DMS114 treated with DMSO at 0.1 percent for 48 hours (cell line): ENCODE results near the gene PPP1R13B.

ENCODE experiments used
- DNase-seq: peaks from one replicate; lab custom pipeline; 2025; ENCODE audit not compliant: unreplicated experiment; lab: John Stamatoyannopoulos, UW

The PPP1R13B gene

DNA sequence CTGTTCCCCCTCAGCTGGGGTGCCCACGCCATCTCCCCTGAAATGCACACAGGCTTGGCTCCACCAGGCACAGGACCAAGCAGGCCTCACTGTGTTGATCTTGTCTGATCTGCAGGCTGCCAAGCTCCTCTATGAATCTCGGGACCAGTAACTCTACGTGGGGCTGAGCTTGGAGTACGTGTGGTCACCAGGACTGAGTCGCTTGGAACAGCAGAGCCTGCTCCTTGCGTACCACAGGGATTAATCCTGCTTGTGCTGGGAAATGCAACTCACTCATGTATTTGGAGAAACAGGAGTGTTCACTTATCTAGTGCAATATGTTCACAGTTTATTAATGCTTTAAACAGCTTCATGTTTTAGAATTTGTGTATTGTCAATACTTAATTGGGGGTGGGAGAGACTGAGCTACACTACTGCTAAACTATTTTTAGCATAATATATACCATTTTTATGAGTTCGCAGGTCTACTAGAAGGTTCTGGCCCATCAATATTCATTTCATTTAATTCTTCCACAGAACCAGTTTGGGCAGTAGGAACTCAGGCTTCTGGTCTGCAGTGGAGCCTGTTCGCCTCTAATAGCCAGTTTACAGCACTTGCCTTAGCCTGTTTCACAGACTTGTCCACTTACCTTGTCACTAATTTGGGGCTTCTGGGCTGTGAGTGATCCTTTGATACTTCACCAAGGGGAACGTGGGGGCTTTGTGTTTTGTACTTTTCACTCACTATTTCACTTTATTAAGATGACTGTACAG, 114.3 kb downstream of the PPP1R13B start:
- DNase-seq, result no peak

DNA sequence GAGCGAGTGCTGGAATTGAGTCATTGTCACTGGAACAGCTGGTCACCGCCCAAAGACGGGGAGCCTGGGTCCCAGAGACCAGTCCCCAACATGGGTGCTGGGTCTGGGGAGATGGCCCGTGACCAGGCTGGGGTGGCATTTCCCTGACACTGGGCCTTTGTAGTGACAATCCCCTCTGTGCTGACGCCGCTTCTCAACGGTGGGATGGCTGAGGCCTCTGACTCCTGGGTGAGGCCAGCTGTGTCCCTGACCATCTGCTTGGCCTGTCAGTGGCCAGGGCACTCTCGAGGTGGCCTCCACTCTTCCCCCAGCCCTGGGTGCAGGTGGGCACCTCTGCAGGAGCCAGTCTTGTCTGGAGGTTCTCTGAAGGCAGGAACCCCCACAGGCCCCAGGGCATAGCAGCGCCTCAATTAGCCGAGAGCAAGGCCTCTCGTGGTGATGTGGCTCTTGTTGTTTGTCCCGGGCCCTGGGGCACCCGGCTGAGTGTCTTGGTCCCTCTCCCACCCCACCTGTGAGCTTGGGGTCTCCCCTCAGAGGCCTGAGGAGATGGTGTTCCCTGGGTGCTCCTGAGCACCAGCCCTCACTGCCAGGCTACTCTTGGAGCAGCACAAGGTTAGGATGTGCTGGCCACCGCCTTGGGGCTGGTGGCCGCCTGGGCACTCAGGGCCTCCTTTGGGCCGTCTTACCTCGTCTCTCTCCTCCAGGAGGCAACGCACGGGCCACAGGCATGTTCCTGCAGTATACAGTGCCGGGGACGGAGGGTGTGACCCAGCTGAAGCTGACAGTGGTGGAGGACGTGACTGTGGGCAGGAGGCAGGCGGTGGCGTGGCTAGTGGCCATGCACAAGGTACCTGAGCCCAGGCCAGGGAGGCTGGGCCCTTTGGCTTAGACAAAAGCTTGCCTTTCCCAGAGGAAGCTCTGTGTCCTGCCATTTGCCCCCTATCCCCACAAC, 115.2 kb downstream of the PPP1R13B start:
- DNase-seq, result no peak

DNA sequence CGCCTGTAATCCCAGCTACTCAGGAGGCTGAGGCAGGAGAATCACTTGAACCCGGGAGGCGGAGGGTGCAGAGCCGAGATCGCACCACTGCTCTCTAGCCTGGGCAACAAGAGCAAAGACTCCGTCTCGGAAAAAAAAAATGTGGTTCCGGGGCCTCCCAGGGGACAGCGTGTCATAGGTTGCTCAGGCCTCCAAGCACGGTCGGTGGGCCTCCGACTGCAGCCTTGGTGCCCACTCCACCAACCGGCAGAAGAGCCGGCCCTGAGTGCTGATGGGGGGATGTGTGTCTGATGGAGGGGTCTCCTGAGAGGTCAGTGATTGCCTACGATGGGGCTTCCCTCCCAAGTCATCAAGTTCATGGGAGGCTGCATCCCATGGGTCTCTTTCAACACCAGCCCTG, 115.9 kb downstream of the PPP1R13B start:
- DNase-seq, result no peak

DNA sequence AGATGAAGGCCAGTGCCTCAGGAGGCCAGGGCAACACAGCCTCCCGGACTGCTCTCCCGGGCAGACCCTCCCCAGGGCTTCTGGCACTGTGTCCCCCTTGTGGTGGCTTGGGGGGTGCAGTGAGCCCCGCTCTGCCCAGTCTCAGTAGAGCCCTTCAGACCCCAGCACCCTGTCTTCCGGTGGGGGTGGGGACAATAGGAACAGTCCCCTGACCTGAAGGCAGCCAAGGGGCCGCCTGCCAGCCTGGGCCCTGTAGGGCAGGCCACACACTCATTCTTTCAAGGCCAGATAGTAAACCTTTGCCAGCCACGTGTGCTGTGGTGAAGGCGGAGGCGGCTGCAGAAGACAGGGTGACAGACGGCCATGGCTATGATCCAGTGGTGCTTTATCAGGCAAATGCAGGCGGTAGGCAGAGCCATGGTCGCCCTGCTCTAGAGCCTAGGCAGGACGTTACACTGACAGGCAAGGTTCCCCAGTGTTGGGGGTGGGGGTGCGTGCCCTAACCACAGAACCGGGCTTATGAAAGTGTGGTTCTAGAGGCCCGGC, 116.8 kb downstream of the PPP1R13B start:
- DNase-seq, result no peak

DNA sequence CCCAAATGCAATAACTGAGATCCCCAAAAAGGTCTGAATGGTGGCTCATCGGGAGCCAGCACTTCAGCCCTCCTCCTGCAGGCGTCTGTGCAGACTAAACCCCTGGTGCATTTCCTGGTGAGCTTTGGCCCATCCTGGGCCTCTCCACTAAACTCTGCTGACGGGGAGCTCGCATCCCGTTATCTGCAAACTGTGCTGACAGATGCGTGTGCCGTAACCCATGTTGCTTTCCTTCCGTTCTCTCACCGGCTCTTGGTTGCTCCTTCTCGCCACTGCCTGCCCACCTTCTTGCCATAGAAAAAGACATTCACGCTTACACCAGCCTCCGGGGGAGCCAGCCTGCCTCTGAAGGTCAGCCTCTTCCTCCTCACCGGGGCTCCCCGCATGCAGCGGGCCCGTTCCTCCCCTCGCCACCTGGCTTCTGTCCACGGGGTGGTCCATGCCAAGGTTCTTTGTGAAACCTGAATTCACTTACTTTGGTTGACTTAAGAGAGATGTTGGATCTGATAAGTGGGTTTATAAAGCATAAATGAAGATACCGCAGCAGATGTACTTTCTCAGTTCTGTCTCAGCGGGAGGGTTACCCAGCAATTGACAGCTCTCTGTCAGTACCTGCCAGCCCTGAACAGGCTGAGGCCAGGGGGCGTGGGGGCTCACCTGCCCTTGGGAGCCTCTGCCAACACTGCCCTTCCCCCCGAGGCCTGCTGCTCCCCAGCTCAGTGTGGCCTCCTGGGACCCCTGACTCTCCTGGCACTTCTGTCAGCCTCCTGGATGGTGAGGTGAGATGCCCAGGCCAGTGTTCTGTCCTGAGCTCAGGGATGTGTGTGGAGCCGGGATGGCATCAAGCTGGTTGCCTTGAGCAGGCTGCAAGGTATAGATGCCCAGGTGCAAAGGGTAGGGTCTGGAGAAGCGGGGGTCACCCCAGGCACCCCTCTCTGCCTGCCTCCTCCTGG, 117.6 kb downstream of the PPP1R13B start:
- no peak for DNase-seq

DNA sequence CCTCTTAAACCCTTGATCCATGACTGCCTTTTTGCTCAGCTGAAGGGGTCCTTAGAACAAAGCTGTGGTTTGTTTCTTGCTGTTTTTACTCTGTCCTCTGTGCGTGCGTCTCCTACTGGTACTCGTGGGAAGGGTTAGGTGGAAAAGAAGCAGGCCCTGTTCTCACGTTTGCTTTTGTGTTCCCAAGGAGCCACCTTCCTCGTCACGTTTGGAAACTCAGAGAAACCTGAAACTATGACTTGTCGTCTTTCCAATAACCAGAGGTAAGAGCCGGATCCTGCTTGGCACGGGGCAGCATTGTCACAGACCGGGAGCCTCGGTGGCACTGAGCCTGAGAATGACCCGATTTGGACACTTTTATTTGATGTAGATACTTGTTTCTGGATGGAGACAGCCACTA, 118.7 kb downstream of the PPP1R13B start:
- DNase-seq, result no peak

DNA sequence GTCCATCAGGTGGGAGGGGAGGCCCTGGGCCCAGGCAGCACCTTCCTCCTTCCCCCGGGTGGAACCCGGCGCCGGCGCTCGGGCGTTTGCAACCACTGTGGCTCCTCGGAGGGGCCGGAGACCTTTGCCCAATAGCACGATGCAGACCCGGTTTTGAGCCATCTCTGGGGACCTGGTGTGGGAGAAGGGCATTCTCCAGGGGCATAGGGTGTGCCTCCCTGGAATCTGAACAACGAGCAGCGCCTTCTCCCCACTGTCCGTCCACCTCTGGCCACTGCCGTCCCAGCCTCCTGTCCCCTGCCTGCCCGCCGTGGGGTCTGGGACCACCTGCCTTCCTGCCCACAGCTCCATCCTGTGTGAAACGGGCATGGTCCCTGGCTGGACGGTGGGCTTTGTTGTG, 119.2 kb downstream of the PPP1R13B start:
- DNase-seq, result no peak

DNA sequence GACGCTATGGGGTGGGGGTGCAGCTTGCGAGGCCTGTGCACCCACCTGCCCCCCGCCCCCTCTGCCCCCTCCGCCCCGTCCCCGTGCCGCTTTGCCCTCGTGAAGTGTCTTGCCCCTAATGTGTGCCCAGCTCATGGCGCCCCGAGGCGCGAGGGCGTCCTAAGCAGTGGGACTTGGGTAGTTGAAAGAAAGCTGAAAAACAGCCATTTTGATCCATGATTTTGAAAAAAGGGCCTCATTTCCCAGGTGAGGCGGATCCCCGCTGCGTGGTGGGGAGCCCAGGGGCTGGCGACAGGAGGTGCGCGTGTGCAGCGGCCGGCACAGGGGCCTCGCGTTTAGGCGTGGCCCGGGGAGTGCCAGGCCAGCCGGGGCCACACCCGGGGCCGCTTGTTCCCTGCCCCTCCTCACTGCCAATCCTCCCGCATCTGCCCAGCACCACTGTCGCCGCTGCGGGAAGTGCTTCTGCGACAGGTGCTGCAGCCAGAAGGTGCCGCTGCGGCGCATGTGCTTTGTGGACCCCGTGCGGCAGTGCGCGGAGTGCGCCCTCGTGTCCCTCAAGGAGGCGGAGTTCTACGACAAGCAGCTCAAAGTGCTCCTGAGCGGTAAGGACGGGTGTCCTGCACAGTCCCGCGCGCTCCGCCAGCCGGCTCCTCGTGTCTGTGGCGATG, 119.9 kb downstream of the PPP1R13B start:
- DNase-seq, result no peak

DNA sequence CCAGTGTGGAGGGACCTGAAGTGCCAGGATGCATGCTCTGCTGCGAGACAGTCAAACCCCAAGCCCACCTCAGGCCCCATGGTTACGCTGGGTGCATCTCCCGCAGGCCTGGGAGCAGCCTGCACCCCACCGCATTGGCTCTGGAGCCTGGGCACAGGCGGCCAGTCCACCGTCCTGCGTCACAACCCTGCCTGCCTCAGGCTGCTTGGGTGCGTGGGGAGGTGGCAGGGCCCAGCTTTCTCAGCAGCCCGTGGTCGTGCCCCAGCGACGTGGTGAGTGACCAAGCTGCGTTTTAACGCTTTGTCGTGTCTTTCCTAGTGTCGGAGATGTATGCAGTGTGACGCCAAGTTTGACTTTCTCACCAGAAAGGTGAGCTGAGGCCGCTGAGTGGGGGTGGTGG, 120.9 kb downstream of the PPP1R13B start:
- no peak for DNase-seq

DNA sequence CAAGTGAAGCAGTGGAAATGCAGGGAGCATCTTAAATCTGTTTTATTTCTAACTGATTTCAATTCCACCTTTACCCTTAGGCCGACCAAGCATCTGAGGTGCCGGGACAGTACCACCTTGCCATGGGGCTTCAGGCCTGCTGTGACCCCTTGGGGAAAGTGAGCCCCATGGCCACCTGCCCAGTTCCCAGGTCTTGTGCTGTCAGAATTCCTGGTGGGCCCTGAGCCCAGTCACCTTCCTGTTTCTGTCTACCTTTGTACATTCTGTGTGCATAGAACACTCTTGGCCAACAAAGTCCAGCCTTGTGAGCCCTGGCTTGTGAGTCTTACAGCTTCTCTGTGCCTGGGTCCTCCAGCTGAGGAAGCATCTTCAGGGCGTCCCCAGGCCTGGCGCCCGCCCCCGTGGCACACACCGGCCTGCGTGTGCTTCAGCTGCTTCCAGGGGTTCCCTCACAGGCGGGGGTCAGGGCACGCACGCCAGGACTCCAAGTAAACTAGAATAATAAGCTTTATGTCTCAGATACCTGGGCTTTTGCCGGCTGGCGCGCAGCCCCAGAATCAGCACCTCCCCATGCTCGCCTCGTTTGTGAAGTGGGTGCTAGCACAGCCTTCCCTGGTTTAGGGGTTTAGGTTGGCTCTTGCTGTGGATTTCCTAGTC, 121.5 kb downstream of the PPP1R13B start:
- no peak for DNase-seq

DNA sequence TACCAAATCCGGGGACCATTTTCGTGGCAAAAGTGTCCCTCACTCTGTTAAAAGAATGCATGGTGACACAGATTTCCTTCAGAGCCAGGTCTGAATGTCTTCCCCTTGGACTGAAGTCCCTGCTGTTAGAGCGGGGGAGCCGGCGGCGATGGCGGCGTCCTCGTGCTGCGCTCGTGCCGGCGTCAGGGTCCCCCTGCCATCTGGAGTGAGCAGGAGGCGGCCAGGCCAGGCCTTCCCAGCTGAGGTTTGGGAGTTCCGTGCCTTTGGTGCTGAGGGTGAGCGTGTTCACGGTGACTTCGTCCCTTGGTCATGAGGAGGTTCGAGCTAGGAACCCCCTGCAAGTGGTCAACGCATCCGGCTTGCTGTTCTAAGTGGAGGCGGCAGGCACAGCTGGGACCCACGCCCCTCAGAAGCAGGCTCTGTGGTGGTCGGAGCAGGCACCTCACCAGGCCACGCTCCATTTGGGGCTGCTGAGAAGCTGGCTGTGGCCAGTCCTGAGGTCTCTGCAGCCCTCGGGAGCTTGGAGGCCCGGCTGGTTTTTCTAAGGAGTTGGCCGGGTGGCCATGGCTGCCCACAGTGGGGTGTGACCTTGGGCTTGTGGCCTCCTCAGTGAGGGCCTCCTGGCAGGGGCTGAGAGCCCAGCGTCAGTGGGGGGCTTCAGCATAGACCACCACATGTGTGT, 122.2 kb downstream of the PPP1R13B start:
- DNase-seq, result no peak

DNA sequence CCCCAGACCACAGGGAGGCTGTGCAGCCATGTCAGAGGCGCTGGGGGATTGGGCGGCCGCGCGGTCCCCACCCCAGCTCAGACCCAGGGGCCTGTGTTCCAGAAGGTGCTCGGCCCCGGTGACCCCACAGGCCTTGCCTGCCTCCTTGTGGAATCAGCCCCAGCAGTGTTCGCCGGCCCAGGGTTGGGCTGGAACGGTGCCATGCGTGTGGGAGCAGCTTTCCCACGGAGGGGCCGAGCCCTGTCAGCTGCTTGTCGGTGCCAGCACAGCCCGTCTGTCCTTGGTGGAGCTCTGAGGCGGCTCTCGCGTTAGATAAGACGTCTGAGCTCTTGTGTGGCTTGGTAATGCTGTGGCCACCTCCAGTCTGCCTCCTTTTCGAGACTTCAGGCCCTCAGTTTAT, 123.3 kb downstream of the PPP1R13B start:
- DNase-seq, result no peak

DNA sequence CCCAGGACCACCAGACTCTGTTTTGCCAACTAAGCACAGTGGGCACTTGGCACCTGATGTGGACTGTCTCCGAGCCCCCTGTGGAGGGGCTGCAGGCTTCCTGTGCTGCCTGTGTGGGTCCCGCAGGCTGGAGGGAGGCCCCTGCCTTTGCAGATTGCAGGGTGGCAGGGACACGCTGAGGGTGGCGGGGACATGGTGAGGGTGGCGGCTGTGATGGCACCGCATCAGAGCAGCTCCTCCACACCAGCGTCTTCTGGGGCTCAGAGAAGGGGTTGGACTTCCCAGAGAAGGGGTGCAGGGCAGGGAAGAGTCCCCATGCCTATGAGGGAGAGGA, 123.7 kb downstream of the PPP1R13B start:
- DNase-seq, result no peak

DNA sequence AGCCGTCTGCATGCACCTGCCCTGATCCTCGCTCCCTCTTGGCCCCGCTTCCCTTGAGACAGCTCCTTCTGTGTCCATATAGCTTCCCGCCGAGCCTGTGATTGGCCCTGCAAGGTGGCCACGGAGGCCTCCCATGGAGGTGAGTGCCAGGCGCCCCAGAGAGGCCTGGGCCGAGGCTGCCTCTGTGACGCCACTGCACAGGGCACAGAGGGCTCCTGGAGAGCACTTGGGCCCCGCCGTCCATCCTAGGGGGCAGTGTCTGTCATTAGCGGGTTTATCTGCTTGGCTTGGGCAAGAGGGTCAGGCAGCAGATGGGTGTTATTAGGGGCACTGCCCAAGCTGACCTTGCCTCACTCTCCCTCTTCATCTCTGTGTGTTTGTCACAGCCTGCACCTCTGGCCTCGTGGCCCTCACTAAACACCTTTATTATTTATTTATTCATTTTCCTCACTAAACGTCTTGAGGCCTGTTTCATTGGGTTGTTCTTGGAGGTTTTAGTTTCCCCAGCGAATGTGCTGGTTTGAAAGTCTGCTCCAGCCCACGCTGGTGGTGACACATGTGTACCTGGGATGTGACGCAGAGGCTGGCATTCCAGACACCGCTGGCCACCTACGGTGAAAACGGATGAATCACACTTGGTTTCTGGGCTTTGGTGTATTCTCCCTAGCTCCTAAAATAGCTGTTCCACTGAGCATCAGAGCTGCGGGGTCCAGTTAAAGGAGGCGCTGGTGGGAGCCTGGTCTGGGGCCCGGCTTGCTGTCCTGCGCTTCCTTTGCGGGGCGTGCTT, 125.8 kb downstream of the PPP1R13B start:
- no peak for DNase-seq

DNA sequence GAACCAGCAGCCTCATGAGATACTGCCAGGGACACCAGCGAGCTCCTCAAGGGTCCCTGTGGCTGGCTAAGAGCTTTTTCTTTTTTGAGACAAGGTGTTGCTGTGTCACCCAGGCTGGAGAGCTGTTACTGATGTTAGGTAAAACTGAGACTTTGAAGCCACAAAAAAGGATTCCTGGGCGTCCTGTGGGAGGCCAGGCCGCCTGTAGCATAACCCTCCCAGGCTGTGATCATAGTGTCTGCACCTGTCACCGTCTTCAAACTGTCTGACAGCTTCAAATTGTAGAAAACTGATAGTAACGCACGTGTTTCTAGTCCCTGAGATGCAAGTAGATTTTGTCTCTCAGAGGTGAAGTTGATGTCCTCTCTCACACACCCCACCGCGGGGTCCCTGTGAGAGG, 127.6 kb downstream of the PPP1R13B start:
- DNase-seq, result no peak

DNA sequence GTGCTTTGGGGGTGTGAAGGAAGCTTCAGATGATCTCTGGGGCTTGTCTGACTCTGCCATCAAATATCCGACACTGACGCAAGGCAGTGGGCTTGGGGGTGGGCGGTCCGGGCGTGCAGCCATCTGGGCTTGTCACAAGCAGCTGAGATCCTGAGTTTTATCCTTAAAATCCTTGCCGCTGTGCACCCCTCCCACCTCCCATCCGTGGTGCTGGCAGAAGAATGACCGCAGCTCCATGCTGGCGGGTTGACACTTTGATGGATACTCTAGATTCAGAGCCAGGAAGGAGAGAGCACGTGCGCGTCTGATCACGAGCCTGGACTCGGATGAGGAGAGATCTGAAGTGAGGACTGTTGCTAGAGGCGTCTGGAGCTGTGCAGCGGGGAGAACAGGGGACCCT, 128.8 kb downstream of the PPP1R13B start:
- DNase-seq, result no peak

DNA sequence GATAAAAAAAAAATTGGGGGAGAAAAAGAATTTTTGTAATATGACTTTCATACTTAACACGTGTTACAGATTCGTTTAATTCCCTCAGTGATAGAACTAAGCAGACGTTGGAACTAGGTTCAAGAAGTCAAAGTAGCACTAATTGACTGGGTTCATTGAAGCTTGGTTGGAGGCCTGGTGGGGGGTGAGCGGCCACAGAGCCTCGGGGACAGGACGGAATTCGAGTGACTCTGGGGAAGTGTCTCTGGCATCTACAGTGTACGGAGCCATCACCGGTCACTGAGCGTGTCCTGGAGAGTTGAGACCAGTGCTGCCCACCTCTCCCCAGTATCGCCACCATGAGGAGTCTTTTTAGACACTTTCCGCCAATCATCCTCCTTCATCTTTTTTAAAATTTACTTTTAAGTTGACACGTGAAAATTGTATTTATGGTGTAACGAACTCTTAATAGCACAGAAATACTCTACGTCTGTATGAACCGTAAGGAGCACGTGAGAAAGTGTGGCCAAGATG, 130.4 kb downstream of the PPP1R13B start:
- DNase-seq, result no peak

DNA sequence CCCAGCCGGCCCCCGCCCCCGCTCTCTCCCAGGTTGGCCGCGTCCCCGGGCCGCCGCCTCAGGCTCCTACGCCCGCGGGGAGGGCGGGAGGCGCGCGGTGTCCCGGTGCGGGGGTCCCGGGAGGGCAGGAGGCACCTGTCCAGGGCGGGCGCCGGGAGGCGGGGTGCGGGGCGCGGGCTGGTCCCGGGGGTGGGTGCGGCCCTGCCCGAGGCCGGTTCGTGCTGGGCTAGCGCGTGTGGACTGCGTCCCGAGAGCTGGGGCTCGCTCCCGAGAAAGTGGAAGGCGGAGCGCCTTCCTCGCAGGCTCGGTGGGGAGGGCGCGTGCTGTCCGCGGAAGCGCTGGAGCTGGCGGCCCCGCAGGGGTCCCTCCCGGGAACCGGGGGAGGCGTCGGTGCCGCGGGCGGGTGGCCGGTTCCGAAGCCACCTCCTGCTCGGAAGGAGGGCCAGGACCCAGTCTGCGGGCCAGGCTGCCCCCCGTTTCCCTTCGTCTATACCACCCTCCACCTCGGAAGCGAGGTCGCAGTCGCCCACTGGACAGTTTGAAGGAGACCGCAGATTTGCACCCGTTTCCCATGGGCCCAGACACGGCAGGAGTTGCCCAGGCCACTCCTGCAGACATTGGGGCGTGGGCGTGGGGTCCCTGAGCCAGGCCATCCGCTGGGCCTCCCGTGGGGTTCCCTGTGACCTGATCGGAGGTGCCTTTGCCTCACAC, 131.1 kb downstream of the PPP1R13B start:
- DNase-seq, result no peak
